IMR-90 (cell line): ENCODE measurements around the gene SPRR1B. TPM values are rescaled to one million over a fixed set of nuclear protein-coding genes. Genes with fewer than 3 reads are reported as not detected.

Source experiments
- ATAC-seq: fragments of 200-7000 bp; cut with Tn5 transposase; 2 replicates; pipeline ENCODE4 v1.9.1; 2020; ENCODE audit warnings: low read depth, mild to moderate bottlenecking, moderate library complexity
- BruUV-seq: library from RNA; stranded (reverse); fragments of 400-500 nt; replicated peaks from 2 replicates; lab custom pipeline; 2021; lab: Mats Ljungman, UMichigan
- CTCF ChIA-PET: fragments of 300-600 bp; formaldehyde crosslinking; extraction: SDS; loops from one replicate; lab custom pipeline; 2021; ENCODE audit warnings: antibody characterized with exemption; lab: Yijun Ruan, JAX
- POLR2A ChIA-PET: fragments of 300-600 bp; sonication (Branson Sonifier 250); formaldehyde crosslinking; loops from one replicate; lab custom pipeline; 2022; ENCODE audit warnings: antibody characterized with exemption; ENCODE audit not compliant: unreplicated experiment; lab: Charles Lee
- DNase-seq: peaks from one replicate; pipeline ENCODE4 v3.0.0; 2013
- H2AFZ ChIP-seq: replicated peaks from 2 replicates; pipeline ENCODE3; 2013; ENCODE audit warnings: low read length, mild to moderate bottlenecking; ENCODE audit not compliant: poor library complexity
- H2AK5ac ChIP-seq: 2 replicates; pipeline ENCODE4 v1.6.1; 2013; ENCODE audit warnings: low read depth, low read length, inconsistent platforms
- H2AK9ac ChIP-seq: replicated peaks from 2 replicates; pipeline ENCODE3; 2013; ENCODE audit warnings: mild to moderate bottlenecking, low read depth, low read length, moderate library complexity; ENCODE audit not compliant: poor library complexity
- H2BK120ac ChIP-seq: 2 replicates; pipeline ENCODE4 v1.6.1; 2013; ENCODE audit warnings: low read depth, low read length, inconsistent platforms
- H2BK15ac ChIP-seq: 3 replicates; pipeline ENCODE4 v1.6.1; 2013; ENCODE audit warnings: low read depth, low read length, inconsistent platforms
- H2BK20ac ChIP-seq: 2 replicates; pipeline ENCODE4 v1.6.1; 2013; ENCODE audit warnings: low read depth, mild to moderate bottlenecking, inconsistent platforms, low read length, moderate library complexity
- H2BK5ac ChIP-seq: 2 replicates; pipeline ENCODE4 v1.6.1; 2013; ENCODE audit warnings: mild to moderate bottlenecking, low read depth, low read length, inconsistent platforms; ENCODE audit not compliant: poor library complexity, severe bottlenecking
- H3K14ac ChIP-seq: replicated peaks from 2 replicates; pipeline ENCODE4 v1.6.1; 2013; ENCODE audit warnings: low read depth, low read length, inconsistent platforms
- H3K18ac ChIP-seq: 2 replicates; pipeline ENCODE4 v1.6.1; 2013; ENCODE audit warnings: low read depth, low read length, control low read depth
- H3K23ac ChIP-seq: 2 replicates; pipeline ENCODE4 v1.6.1; 2013; ENCODE audit warnings: low read depth, low read length, inconsistent platforms
- H3K27ac ChIP-seq: 2 replicates; pipeline ENCODE4 v1.5.1; 2013; ENCODE audit warnings: mild to moderate bottlenecking, control low read depth, low read length; ENCODE audit not compliant: insufficient read depth
- H3K27me3 ChIP-seq: 2 replicates; pipeline ENCODE4 v1.6.1; 2013; ENCODE audit warnings: low read length; ENCODE audit not compliant: control insufficient read depth, insufficient read depth
- H3K36me3 ChIP-seq: 2 replicates; pipeline ENCODE4 v1.6.1; 2013; ENCODE audit warnings: low read length, mixed read lengths; ENCODE audit not compliant: control insufficient read depth, insufficient read depth
- H3K4ac ChIP-seq: 2 replicates; pipeline ENCODE4 v1.6.1; 2013; ENCODE audit warnings: low read depth, low read length, inconsistent platforms
- H3K4me1 ChIP-seq: 2 replicates; pipeline ENCODE4 v1.6.1; 2013; ENCODE audit warnings: low read length, mixed read lengths; ENCODE audit not compliant: control insufficient read depth, insufficient read depth
- H3K4me2 ChIP-seq: 2 replicates; pipeline ENCODE4 v1.6.1; 2013; ENCODE audit warnings: low read depth, mild to moderate bottlenecking, control low read depth, low read length, moderate library complexity
- H3K4me3 ChIP-seq: 2 replicates; pipeline ENCODE4 v1.5.1; 2013; ENCODE audit warnings: low read depth, mild to moderate bottlenecking, control low read depth, low read length, moderate library complexity; ENCODE audit not compliant: insufficient read depth
- H3K56ac ChIP-seq: 2 replicates; pipeline ENCODE4 v1.6.1; 2013; ENCODE audit warnings: low read length, inconsistent platforms; ENCODE audit not compliant: insufficient read depth; ENCODE audit errors: extremely low read depth
- H3K79me1 ChIP-seq, 2 experiments: 2 replicates each; pipeline ENCODE4 v1.6.1; 2013; ENCODE audit warnings: low read length in 2 of 2, inconsistent platforms in 1 of 2, low read depth in 1 of 2
- H3K9ac ChIP-seq: 2 replicates; pipeline ENCODE4 v1.6.1; 2013; ENCODE audit warnings: low read depth, low read length, control low read depth
- H3K9me1 ChIP-seq: 2 replicates; pipeline ENCODE4 v1.6.1; 2013; ENCODE audit warnings: low read length, inconsistent platforms; ENCODE audit not compliant: insufficient read depth
- H3K9me3 ChIP-seq: 2 replicates; pipeline ENCODE4 v1.6.1; 2013; ENCODE audit warnings: low read length; ENCODE audit not compliant: control insufficient read depth, insufficient read depth
- H4K20me1 ChIP-seq: 2 replicates; pipeline ENCODE4 v1.6.1; 2013; ENCODE audit warnings: low read length, inconsistent platforms; ENCODE audit not compliant: insufficient read depth
- H4K5ac ChIP-seq: 2 replicates; pipeline ENCODE4 v1.6.1; 2013; ENCODE audit warnings: mild to moderate bottlenecking, low read depth, low read length, control low read depth
- H4K8ac ChIP-seq, 2 experiments: 2 replicates each; pipeline ENCODE4 v1.6.1; 2013; ENCODE audit warnings: low read depth in 2 of 2, low read length in 2 of 2, control low read depth in 1 of 2, inconsistent platforms in 1 of 2
- H4K91ac ChIP-seq: 2 replicates; pipeline ENCODE4 v1.6.1; 2013; ENCODE audit warnings: low read depth, low read length, inconsistent platforms; ENCODE audit not compliant: insufficient read depth
- CEBPB ChIP-seq: IDR thresholded peaks from 2 replicates; pipeline ENCODE4 v1.6.1; 2012; ENCODE audit warnings: low read depth, low read length, improper control_type of control experiment
- CTCF ChIP-seq: conservative IDR thresholded peaks from 2 replicates; pipeline ENCODE4 v1.5.1; 2012; ENCODE audit warnings: mild to moderate bottlenecking, low read depth, low read length, improper control_type of control experiment
- FOS ChIP-seq: fragments of 150-350 bp; IDR thresholded peaks from 2 replicates; pipeline ENCODE4 v1.6.1; 2016; ENCODE audit warnings: low read depth, low read length
- NFE2L2 ChIP-seq: fragments of 150-350 bp; IDR thresholded peaks from 2 replicates; pipeline ENCODE4 v1.6.1; 2016; ENCODE audit warnings: low read depth, mild to moderate bottlenecking, low read length
- POLR2A ChIP-seq: IDR thresholded peaks from 2 replicates; pipeline ENCODE4 v1.6.1; 2012; ENCODE audit warnings: mild to moderate bottlenecking, low read depth, low read length
- RCOR1 ChIP-seq: IDR thresholded peaks from 2 replicates; pipeline ENCODE4 v1.6.1; 2012; ENCODE audit warnings: mild to moderate bottlenecking, low read length, improper control_type of control experiment; ENCODE audit not compliant: insufficient replicate concordance
- WGBS, 2 experiments: methylation state at CpG; one replicate each; pipeline versions ENCODE4 v1.1.5 to v1.1.7; 2013; ENCODE audit warnings: missing lambda C conversion rate in 2 of 2; ENCODE audit not compliant: insufficient read length in 1 of 2; ENCODE audit errors: extremely low coverage in 2 of 2; 5-methylcytosine and 5-hydroxymethylcytosine counted together
- dilution Hi-C: fragments of 300-500 bp; cut with HindIII; formaldehyde crosslinking; loops from one replicate; pipeline ENCODE4 v1.14.3; 2018; ENCODE audit warnings: low sequenced_read_pairs; ENCODE audit not compliant: unreplicated experiment
- in situ Hi-C: fragments of 300-500 bp; cut with MboI; formaldehyde crosslinking; loops from 3 replicates; pipeline ENCODE4 v1.14.3; 2019; ENCODE audit warnings: low sequenced_read_pairs, inconsistent platforms, mixed read lengths
- intact Hi-C: fragments of 100-400 bp; cut with micrococcal nuclease; formaldehyde crosslinking; loops from 2 replicates; pipeline ENCODE4 v1.10.0; 2022
- polyA plus RNA-seq, 3 experiments: library from polyadenylated mRNA; depleted of rRNA; stranded (reverse); fragments of >200 nt; gene quantifications; 2 replicates each; pipeline ENCODE4 v1.2.3, GENCODE V29; 2012; ENCODE audit warnings: low replicate concordance in 1 of 3
- total RNA-seq: library from RNA; depleted of rRNA; stranded (reverse); fragments of >200 nt; gene quantifications from 2 replicates; pipeline ENCODE4 v1.2.3, GENCODE V29; 2012

SPRR1B gene
- total and polyA plus RNA-seq, 2 of the 4 experiments (the other 2 are of a cell fraction): not detected

- no peak overlapping the region for H4K91ac ChIP-seq
- BruUV-seq: no TSS peak
- no peaks in the 10 kb centered on the region for H3K9me3 ChIP-seq
- no peak overlapping the region for H2BK5ac ChIP-seq
- H4K5ac ChIP-seq: no peak overlapping the region
- H3K4me1 ChIP-seq: no peaks in the 10 kb centered on the region
- H3K27me3 ChIP-seq: no peaks in the 10 kb centered on the region
- no peak overlapping the region for H2BK15ac ChIP-seq
- dilution Hi-C loops (no loop called here), in situ Hi-C loops (no loop called here), intact Hi-C loops (no loop called here)
- H2AK5ac ChIP-seq: no peak overlapping the region
- H3K36me3 ChIP-seq: no peaks in the 10 kb centered on the region
- H2AK9ac ChIP-seq: no peak overlapping the region
- no peaks in the 10 kb centered on the region for H3K9me1 ChIP-seq
- no peak overlapping the region for H2BK20ac ChIP-seq
- H4K8ac ChIP-seq: no peak overlapping the region
- H2BK120ac ChIP-seq: no peak overlapping the region
- ATAC-seq (no peak), DNase-seq (no peak)
- H3K9ac ChIP-seq: no peak overlapping the region
- CTCF ChIA-PET: no interaction called here
- no peak overlapping the region for H3K27ac ChIP-seq
- no CpG with 5 or more reads among the region's 1 CpG for WGBS, 2 experiments
- no peak overlapping the region for H3K56ac ChIP-seq
- no peak overlapping the region for H2AFZ ChIP-seq
- no peak overlapping the region for H3K4me2 ChIP-seq
- no peak overlapping the region for H3K4me3 ChIP-seq
- H3K4ac ChIP-seq: no peak overlapping the region
- POLR2A ChIA-PET: no interaction called here
- H3K18ac ChIP-seq: no peak overlapping the region
- H3K79me1 ChIP-seq: no peaks in the 10 kb centered on the region
- TF ChIP-seq RCOR1: no peak
- no peak for TF ChIP-seq FOS
- TF ChIP-seq CEBPB: no peak
- TF ChIP-seq NFE2L2: no peak
- TF ChIP-seq POLR2A: no peak
- no peak for TF ChIP-seq CTCF
- H3K23ac ChIP-seq: no peak overlapping the region
- H3K14ac ChIP-seq: no peak overlapping the region
- H4K20me1 ChIP-seq: no peaks in the 10 kb centered on the region
Observed at GRCh38 chr1:153035211-153035610, 4.2 kb downstream of the SPRR1B start.
